AG10803 (cell line): ENCODE results near the gene STK39.

Source experiments
- DNase-seq: peaks from one replicate; pipeline ENCODE4 v3.0.0; 2010; ENCODE audit warnings: low read depth
- H3K4me3 ChIP-seq: 2 replicates; pipeline ENCODE4 v1.5.1; 2011; ENCODE audit warnings: mild to moderate bottlenecking, low read length, control low read depth
- CTCF ChIP-seq: conservative IDR thresholded peaks from 2 replicates; pipeline ENCODE4 v1.5.1; 2011; ENCODE audit warnings: mild to moderate bottlenecking, low read length, control low read depth, inconsistent platforms

STK39 gene

DNA sequence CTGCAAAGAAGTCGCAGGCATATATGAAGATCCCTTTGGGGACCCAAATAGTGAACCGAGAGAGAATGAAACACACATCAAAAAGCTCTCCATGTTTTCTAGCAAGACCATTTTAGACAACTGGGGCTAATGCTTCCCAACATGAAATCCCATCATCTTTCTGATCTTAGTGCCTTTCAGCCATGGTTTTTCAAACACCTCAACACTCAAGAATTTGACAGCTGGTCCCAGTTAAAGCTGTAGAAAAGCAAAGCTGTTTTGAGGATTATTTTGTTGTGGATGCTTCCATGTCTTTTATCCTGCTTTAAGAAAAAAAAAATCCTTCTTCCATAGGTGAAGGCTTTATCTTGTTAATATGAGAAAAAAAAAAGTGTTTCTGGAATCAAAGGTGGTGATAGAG lies 259.1 kb downstream of the STK39 start:
- DNase-seq: peak; percentile 14
- no peak overlapping the region for H3K4me3 ChIP-seq
- no peak for TF ChIP-seq CTCF

DNA sequence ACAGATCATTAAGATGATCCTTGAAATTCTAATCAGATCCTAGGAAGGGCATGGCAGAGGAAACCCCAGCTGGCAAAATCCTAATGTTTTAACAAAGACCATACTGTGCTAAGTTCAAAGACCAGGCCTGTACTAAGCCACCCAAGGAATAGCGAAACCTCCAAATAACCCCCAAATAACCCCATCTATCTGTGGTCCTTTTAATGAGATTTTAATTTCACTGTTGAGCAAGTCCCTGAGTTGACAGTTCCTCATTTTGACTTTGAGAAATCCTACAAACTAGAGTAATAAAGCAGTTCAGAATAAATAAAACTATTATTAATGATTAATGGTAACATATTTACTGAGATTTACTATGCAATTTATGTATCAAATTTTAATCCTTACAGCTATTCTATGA lies 259.8 kb downstream of the STK39 start:
- TF ChIP-seq CTCF: no peak
- no peak for DNase-seq
- H3K4me3 ChIP-seq: no peak overlapping the region

DNA sequence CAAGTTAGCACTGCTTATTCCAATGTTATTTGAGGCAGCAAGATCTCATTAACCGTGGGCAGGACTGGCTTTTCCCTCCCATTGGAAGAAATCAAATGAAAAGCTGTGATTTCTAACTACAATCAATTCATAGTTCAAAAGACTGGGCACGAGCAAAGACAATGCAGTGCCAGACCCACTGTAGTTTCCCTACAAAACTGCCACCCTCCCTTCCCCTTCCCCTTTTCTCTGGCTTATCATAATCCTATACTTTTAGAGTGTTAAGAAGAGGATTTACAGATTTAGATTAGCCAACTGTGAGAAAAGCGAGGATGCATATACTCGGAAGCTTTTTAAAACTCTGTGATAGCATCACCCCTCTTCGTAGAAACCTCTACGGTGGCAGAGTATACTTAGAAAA lies 260.4 kb downstream of the STK39 start:
- no peak overlapping the region for H3K4me3 ChIP-seq
- no peak for DNase-seq
- TF ChIP-seq CTCF: no peak

DNA sequence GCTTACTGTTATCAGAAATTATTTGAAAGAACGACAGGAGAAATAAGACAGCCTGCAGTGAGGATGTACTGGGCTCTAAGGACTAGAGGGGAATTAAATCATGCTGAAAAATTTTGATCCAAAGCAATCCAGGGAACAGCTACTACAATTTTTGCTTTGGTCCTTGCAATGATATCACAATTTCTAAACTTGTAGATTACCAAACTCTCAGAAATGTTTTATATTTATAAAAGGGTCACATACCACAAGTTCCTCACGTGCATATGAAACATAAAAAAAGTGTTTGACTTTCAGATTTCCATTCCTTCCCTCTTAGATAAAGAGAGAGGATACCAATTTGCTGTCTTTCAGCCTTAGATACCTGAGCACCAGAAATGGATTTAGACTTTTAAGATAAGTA lies 261.2 kb downstream of the STK39 start:
- no peak for TF ChIP-seq CTCF
- DNase-seq: no peak
- H3K4me3 ChIP-seq: no peak overlapping the region

- DNase-seq: no peak
- TF ChIP-seq CTCF: no peak
- H3K4me3 ChIP-seq: no peak overlapping the region
Measured at GRCh38 chr2:167981945-167982344, 265.4 kb downstream of the STK39 start.

GRCh38 chr2:167980439-167980838 lies 267.0 kb downstream of the STK39 start:
- no peak for DNase-seq
- no peak overlapping the region for H3K4me3 ChIP-seq
- TF ChIP-seq CTCF: no peak

DNA sequence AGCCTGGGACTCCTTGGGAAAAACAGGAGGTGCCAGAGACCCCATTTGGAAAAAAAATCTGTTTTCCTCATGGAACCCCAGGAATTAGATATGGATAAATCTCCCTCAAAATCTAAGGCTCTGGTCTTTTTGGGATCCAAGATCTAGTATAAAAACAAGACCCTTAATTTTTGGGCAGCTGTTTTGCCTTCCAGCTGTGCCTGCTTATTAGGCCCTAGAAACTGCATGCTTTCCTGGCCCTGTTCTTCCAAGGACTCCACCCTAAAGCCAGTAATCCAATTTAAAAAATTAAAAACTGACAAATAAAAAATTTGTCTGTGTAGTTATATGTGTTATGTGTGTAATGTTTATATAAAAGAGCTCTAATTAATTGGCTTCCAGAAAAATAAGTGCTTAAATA lies 274.6 kb downstream of the STK39 start:
- no peak overlapping the region for H3K4me3 ChIP-seq
- DNase-seq: no peak
- TF ChIP-seq CTCF: no peak
